Subcutaneous adipose tissue (tissue), 4 donors: Measurements from ENCODE around the gene DNAH6. TPM values are rescaled to one million over a fixed set of nuclear protein-coding genes. Genes with fewer than 3 reads are reported as not detected.

Experiments used
- CTCF ChIP-seq: fragments of 450-650 bp; IDR thresholded peaks from one replicate; pipeline ENCODE4 v1.5.1; 2016; ENCODE audit warnings: low read depth, mild to moderate bottlenecking, control low read depth, antibody characterized with exemption, moderate library complexity
- total RNA-seq, 4 donors: library from RNA; depleted of rRNA; stranded (reverse); fragments of >200 nt; gene quantifications; one replicate each; pipeline ENCODE4 v1.1.0, GENCODE V29; 2016

DNAH6 gene
- total RNA-seq, result 1 to 10 TPM in 2 of 4 donors, under 1 TPM in 2; 0.49 to 2.4 (median 1.2) TPM

GRCh38 chr2:84516234-84516986, at the start of gene DNAH6:
DNAH6 (plus strand) TSS chr2:84516498; CDS start chr2:84517827, 1,329 bp downstream.
- no peak for TF ChIP-seq CTCF

- no peak for TF ChIP-seq CTCF
Observed at GRCh38 chr2:84467389-84467788, 48.9 kb upstream of the DNAH6 start.

- TF ChIP-seq CTCF, result no peak
Observed at GRCh38 chr2:84472856-84473565, 43.3 kb upstream of the DNAH6 start.

- no peak for TF ChIP-seq CTCF
Observed at GRCh38 chr2:84474176-84474575, 42.1 kb upstream of the DNAH6 start.

GRCh38 chr2:84477886-84478285, 38.4 kb upstream of the DNAH6 start:
- TF ChIP-seq CTCF, result no peak

- TF ChIP-seq CTCF, result no peak
Observed at GRCh38 chr2:84478867-84479266, 37.4 kb upstream of the DNAH6 start.

GRCh38 chr2:84481702-84482101, 34.6 kb upstream of the DNAH6 start:
- TF ChIP-seq CTCF, result no peak
